Thyroid gland (tissue), 4 donors: Measurements from ENCODE around the gene GALNT2.

Source experiments
- CTCF ChIP-seq, 6 experiments: fragments of 200-600 bp in 3 of 6; fragments of 450-650 bp in 3 of 6; sonication (generic) in 3 of 6; IDR thresholded peaks; one replicate each; pipeline ENCODE4 v1.5.1; 2016 to 2019; ENCODE audit warnings: antibody characterized with exemption in 6 of 6, mild to moderate bottlenecking in 2 of 6, inconsistent platforms in 1 of 6, moderate library complexity in 1 of 6
- POLR2A ChIP-seq, 2 donors: fragments of 450-650 bp; IDR thresholded peaks; one replicate each; pipeline ENCODE4 v1.6.1; 2017; ENCODE audit warnings: antibody characterized with exemption in 2 of 2, mild to moderate bottlenecking in 2 of 2, moderate library complexity in 1 of 2

GRCh38 chr1:230218667-230219066 lies 151.6 kb downstream of the GALNT2 start:
- TF ChIP-seq CTCF (IDR thresholded peaks at IDR 0.05) (no peak), POLR2A (IDR thresholded peaks at IDR 0.05) (no peak)
